GM12891 (cell line): ENCODE measurements around the gene CALM1.

Source experiments
- DNase-seq: peaks from one replicate; pipeline ENCODE4 v3.0.0; 2011; ENCODE audit warnings: low spot score; ENCODE audit not compliant: insufficient read length
- FAIRE-seq: peaks from 2 replicates; lab custom pipeline; 2011; peaks lifted over from hg19 to GRCh38; lab: Jason Lieb, UNC
- PAX5 ChIP-seq: IDR thresholded peaks from 2 replicates; pipeline ENCODE4 v1.6.1; 2011; ENCODE audit warnings: low read length, moderate library complexity, mild to moderate bottlenecking; ENCODE audit not compliant: insufficient read depth, severe bottlenecking
- POLR2A ChIP-seq: IDR thresholded peaks from 2 replicates; pipeline ENCODE4 v1.6.1; 2011; ENCODE audit warnings: low read depth, low read length, control low read depth
- POLR2AphosphoS5 ChIP-seq: IDR thresholded peaks from 2 replicates; pipeline ENCODE4 v1.6.1; 2011; ENCODE audit warnings: low read depth, low read length, control low read depth
- POU2F2 ChIP-seq: IDR thresholded peaks from 2 replicates; pipeline ENCODE4 v1.6.1; 2011; ENCODE audit warnings: low read depth, mild to moderate bottlenecking, control low read depth, low read length, moderate library complexity
- SPI1 ChIP-seq: IDR thresholded peaks from 2 replicates; pipeline ENCODE4 v1.6.1; 2011; ENCODE audit warnings: low read depth, low read length, control low read depth
- TAF1 ChIP-seq: IDR thresholded peaks from 2 replicates; pipeline ENCODE4 v1.6.1; 2011; ENCODE audit warnings: low read depth, low read length, control low read depth

CALM1 gene

GRCh38 chr14:90361865-90362557 lies 34.8 kb upstream of the CALM1 start:
- no peak for FAIRE-seq
- no peak for DNase-seq
- TF ChIP-seq SPI1 (no peak), POU2F2 (no peak), POLR2AphosphoS5 (no peak), TAF1 (no peak), POLR2A (no peak), PAX5 (no peak)

- DNase-seq (no peak), FAIRE-seq (no peak)
- TF ChIP-seq PAX5 (no peak), POLR2AphosphoS5 (no peak), TAF1 (no peak), POLR2A (no peak), POU2F2 (no peak), SPI1 (no peak)
Observed at GRCh38 chr14:90362558-90362896, 34.3 kb upstream of the CALM1 start.

GRCh38 chr14:90368946-90369721 lies 27.7 kb upstream of the CALM1 start:
- DNase-seq (no peak), FAIRE-seq (no peak)
- TF ChIP-seq SPI1 (no peak), TAF1 (no peak), POLR2AphosphoS5 (no peak), POLR2A (no peak), PAX5 (no peak), POU2F2 (no peak)

GRCh38 chr14:90373887-90374286 lies 22.9 kb upstream of the CALM1 start:
- DNase-seq (no peak), FAIRE-seq (no peak)
- TF ChIP-seq POLR2AphosphoS5 (no peak), PAX5 (no peak), SPI1 (no peak), POLR2A (no peak), TAF1 (no peak), POU2F2 (no peak)

- no peak for TF ChIP-seq PAX5
- TF ChIP-seq TAF1 = no peak
- TF ChIP-seq POLR2AphosphoS5 = no peak
- no peak for TF ChIP-seq POU2F2
- TF ChIP-seq SPI1 = no peak
- no peak for TF ChIP-seq POLR2A
- no peak for DNase-seq
- FAIRE-seq = no peak
Observed at GRCh38 chr14:90374813-90375212, 22.0 kb upstream of the CALM1 start.

- DNase-seq (no peak), FAIRE-seq (no peak)
- TF ChIP-seq POU2F2 = no peak
- no peak for TF ChIP-seq PAX5
- TF ChIP-seq TAF1 = no peak
- no peak for TF ChIP-seq POLR2AphosphoS5
- TF ChIP-seq SPI1 = no peak
- no peak for TF ChIP-seq POLR2A
Observed at GRCh38 chr14:90375934-90376333, 20.9 kb upstream of the CALM1 start.

GRCh38 chr14:90378249-90378648 lies 18.6 kb upstream of the CALM1 start:
- no peak for DNase-seq
- TF ChIP-seq TAF1 = no peak
- no peak for TF ChIP-seq POLR2A
- no peak for FAIRE-seq

GRCh38 chr14:90379106-90379505 lies 17.7 kb upstream of the CALM1 start:
- TF ChIP-seq POU2F2 (no peak), PAX5 (no peak), POLR2AphosphoS5 (no peak), SPI1 (no peak), TAF1 (no peak), POLR2A (no peak)
- FAIRE-seq = no peak
- DNase-seq = no peak

- peak; percentile 59 for FAIRE-seq
- TF ChIP-seq TAF1 = no peak
- TF ChIP-seq POU2F2 = no peak
- no peak for TF ChIP-seq POLR2A
- no peak for TF ChIP-seq POLR2AphosphoS5
- TF ChIP-seq PAX5 = no peak
- TF ChIP-seq SPI1 = no peak
- DNase-seq = no peak
Observed at GRCh38 chr14:90381011-90381786, 15.6 kb upstream of the CALM1 start.

GRCh38 chr14:90381999-90382451 lies 14.8 kb upstream of the CALM1 start:
- FAIRE-seq (no peak), DNase-seq (no peak)
- TF ChIP-seq POLR2A (no peak), SPI1 (no peak), TAF1 (no peak), POLR2AphosphoS5 (no peak), POU2F2 (no peak), PAX5 (no peak)
